Loucy (cell line): ENCODE data around the gene RC3H1.

ENCODE experiments used
- H2AFZ ChIP-seq: fragments of 200-600 bp; sonication (generic); 2 replicates; pipeline ENCODE4 v1.6.0; 2016; ENCODE audit warnings: antibody characterized with exemption, mild to moderate bottlenecking, low read length, moderate library complexity
- H3F3A ChIP-seq: fragments of 200-600 bp; 2 replicates; pipeline ENCODE4 v1.6.0; 2016; ENCODE audit warnings: antibody characterized with exemption, low read depth, mild to moderate bottlenecking
- H3K27me3 ChIP-seq: fragments of 200-600 bp; sonication (generic); 2 replicates; pipeline ENCODE4 v1.6.1; 2014; ENCODE audit warnings: low read length, mild to moderate bottlenecking; ENCODE audit not compliant: insufficient read depth, poor library complexity, severe bottlenecking
- H3K36me3 ChIP-seq: fragments of 200-600 bp; sonication (generic); 2 replicates; pipeline ENCODE4 v1.6.1; 2016; ENCODE audit warnings: low read length; ENCODE audit not compliant: insufficient read depth
- H3K4me1 ChIP-seq: fragments of 200-600 bp; sonication (generic); 2 replicates; pipeline ENCODE4 v1.5.1; 2014; ENCODE audit warnings: low read length, mild to moderate bottlenecking; ENCODE audit not compliant: insufficient read depth, poor library complexity, severe bottlenecking
- H3K4me2 ChIP-seq: fragments of 200-600 bp; sonication (generic); 2 replicates; pipeline ENCODE4 v1.6.0; 2014; ENCODE audit warnings: antibody characterized with exemption, low read length, low read depth, mild to moderate bottlenecking; ENCODE audit not compliant: poor library complexity, severe bottlenecking
- H3K4me3 ChIP-seq: fragments of 200-600 bp; sonication (generic); 2 replicates; pipeline ENCODE4 v1.5.1; 2014; ENCODE audit warnings: low read length, mild to moderate bottlenecking, mixed read lengths; ENCODE audit not compliant: poor library complexity, severe bottlenecking
- H3K79me2 ChIP-seq: fragments of 200-600 bp; sonication (generic); 2 replicates; pipeline ENCODE4 v1.6.1; 2014; ENCODE audit warnings: low read length; ENCODE audit not compliant: insufficient read depth
- H3K9ac ChIP-seq: fragments of 200-600 bp; sonication (generic); 2 replicates; pipeline ENCODE4 v1.6.0; 2014; ENCODE audit warnings: mild to moderate bottlenecking, low read depth, low read length, moderate library complexity; ENCODE audit not compliant: poor library complexity, severe bottlenecking
- H3K9me2 ChIP-seq: fragments of 200-600 bp; sonication (generic); replicated peaks from 2 replicates; pipeline ENCODE4 v1.6.1; 2016; ENCODE audit warnings: low read depth, low read length, mixed read lengths
- H3K9me3 ChIP-seq: fragments of 200-600 bp; sonication (generic); 2 replicates; pipeline ENCODE4 v1.6.1; 2014; ENCODE audit warnings: mild to moderate bottlenecking, antibody characterized with exemption, low read length, low read depth; ENCODE audit not compliant: insufficient read depth
- H4K20me1 ChIP-seq: fragments of 200-600 bp; sonication (generic); 2 replicates; pipeline ENCODE4 v1.6.0; 2014; ENCODE audit warnings: antibody characterized with exemption, low read length, mild to moderate bottlenecking; ENCODE audit not compliant: insufficient read depth, poor library complexity, severe bottlenecking
- CTCF ChIP-seq: fragments of 200-600 bp; sonication (generic); conservative IDR thresholded peaks from 2 replicates; pipeline ENCODE4 v1.5.1; 2014; ENCODE audit warnings: mild to moderate bottlenecking, antibody characterized with exemption, low read length
- EZH2phosphoT487 ChIP-seq: fragments of 200-600 bp; IDR thresholded peaks from 2 replicates; pipeline ENCODE4 v1.6.1; 2018; ENCODE audit warnings: antibody characterized with exemption, mild to moderate bottlenecking, moderate library complexity, borderline replicate concordance

Gene RC3H1

GRCh38 chr1:173960625-173961024 is 61.5 kb downstream of the RC3H1 start:
- no peaks in the 10 kb centered on the region for H3K9me3 ChIP-seq
- no peaks in the 10 kb centered on the region for H3K79me2 ChIP-seq
- no peak overlapping the region for H3K4me3 ChIP-seq
- TF ChIP-seq EZH2phosphoT487 = no peak
- TF ChIP-seq CTCF = no peak
- H3K27me3 ChIP-seq = no peaks in the 10 kb centered on the region
- no peak overlapping the region for H3K9ac ChIP-seq
- no peak overlapping the region for H2AFZ ChIP-seq
- peaks cover 81% of the 10 kb centered on the region for H3K36me3 ChIP-seq
- no peak overlapping the region for H3K4me2 ChIP-seq
- H3K9me2 ChIP-seq = no peaks in the 10 kb centered on the region
- no peaks in the 10 kb centered on the region for H4K20me1 ChIP-seq
- H3F3A ChIP-seq = no peaks in the 10 kb centered on the region
- H3K4me1 ChIP-seq = no peaks in the 10 kb centered on the region

GRCh38 chr1:173954179-173954578 is 68.0 kb downstream of the RC3H1 start:
- no peaks in the 10 kb centered on the region for H3K27me3 ChIP-seq
- H3K4me3 ChIP-seq = no peak overlapping the region
- no peak overlapping the region for H3K9ac ChIP-seq
- no peak overlapping the region for H3K4me2 ChIP-seq
- H3K36me3 ChIP-seq = peaks cover 83% of the 10 kb centered on the region
- H3F3A ChIP-seq = no peaks in the 10 kb centered on the region
- H3K79me2 ChIP-seq = no peaks in the 10 kb centered on the region
- no peaks in the 10 kb centered on the region for H3K4me1 ChIP-seq
- H3K9me3 ChIP-seq = no peaks in the 10 kb centered on the region
- H2AFZ ChIP-seq = no peak overlapping the region
- peaks cover 4% of the 10 kb centered on the region for H4K20me1 ChIP-seq
- H3K9me2 ChIP-seq = no peaks in the 10 kb centered on the region
- TF ChIP-seq EZH2phosphoT487 (no peak), CTCF (no peak)

- no peaks in the 10 kb centered on the region for H3K9me3 ChIP-seq
- H4K20me1 ChIP-seq = peaks cover 4% of the 10 kb centered on the region
- H3F3A ChIP-seq = no peaks in the 10 kb centered on the region
- H3K4me2 ChIP-seq = no peak overlapping the region
- no peaks in the 10 kb centered on the region for H3K4me1 ChIP-seq
- H3K4me3 ChIP-seq = no peak overlapping the region
- no peaks in the 10 kb centered on the region for H3K9me2 ChIP-seq
- peaks cover 94% of the 10 kb centered on the region for H3K36me3 ChIP-seq
- no peaks in the 10 kb centered on the region for H3K79me2 ChIP-seq
- TF ChIP-seq EZH2phosphoT487 = no peak
- no peak for TF ChIP-seq CTCF
- no peak overlapping the region for H2AFZ ChIP-seq
- H3K27me3 ChIP-seq = no peaks in the 10 kb centered on the region
- no peak overlapping the region for H3K9ac ChIP-seq
These were observed 73.6 kb downstream of the RC3H1 start for GRCh38 chr1:173948594-173948993.
